ENCODE data around the gene CASP7. TPM values are rescaled to one million over a fixed set of nuclear protein-coding genes. Genes with fewer than 3 reads are reported as not detected.
A peak's percentile ranks its signal among the peaks of the same experiment; 100 is the strongest.

CASP7 gene
- total RNA-seq, 1 donor from 2014 or later = 16.3 TPM

GRCh38 chr10:113687037-113687436, 7.3 kb downstream of the CASP7 start:
- peaks cover 74% of the 10 kb centered on the region for H3K36me3 Mint-ChIP-seq (ENCODE audit: low read depth)
- H3K4me3 Mint-ChIP-seq = no peak overlapping the region
- peaks cover 46% of the 10 kb centered on the region for H3K9me3 Mint-ChIP-seq
- no peak overlapping the region for H3K27ac Mint-ChIP-seq
- peaks cover 44% of the 10 kb centered on the region for H3K4me1 Mint-ChIP-seq
- no peak for DNase-seq
- intact Hi-C loops (cut with micrococcal nuclease) = no loop called here
- no peaks in the 10 kb centered on the region for H3K27me3 Mint-ChIP-seq

- H3K9me3 Mint-ChIP-seq = peaks cover 46% of the 10 kb centered on the region
- intact Hi-C loops (cut with micrococcal nuclease) = loop anchor here (1.0 kb wide), 1 partner anchor 8 kb away; no protein-coding TSS in a partner anchor
- no peak for DNase-seq
- peak overlapping the region; percentile 52 for H3K27ac Mint-ChIP-seq
- peaks cover 80% of the 10 kb centered on the region for H3K36me3 Mint-ChIP-seq (ENCODE audit: low read depth)
- peaks cover 31% of the 10 kb centered on the region for H3K4me1 Mint-ChIP-seq
- no peaks in the 10 kb centered on the region for H3K27me3 Mint-ChIP-seq
- peak overlapping the region; percentile 66 for H3K4me3 Mint-ChIP-seq
These were observed 9.3 kb downstream of the CASP7 start for GRCh38 chr10:113689057-113689456.

GRCh38 chr10:113689574-113689973, 9.9 kb downstream of the CASP7 start:
- peak overlapping the region; percentile 52 for H3K27ac Mint-ChIP-seq
- H3K36me3 Mint-ChIP-seq (ENCODE audit: low read depth) = peaks cover 80% of the 10 kb centered on the region
- no peaks in the 10 kb centered on the region for H3K27me3 Mint-ChIP-seq
- peaks cover 28% of the 10 kb centered on the region for H3K4me1 Mint-ChIP-seq
- H3K4me3 Mint-ChIP-seq = peak overlapping the region; percentile 66
- H3K9me3 Mint-ChIP-seq = peaks cover 42% of the 10 kb centered on the region
- no peak for DNase-seq
- intact Hi-C loops (cut with micrococcal nuclease) = loop anchor here (1.0 kb wide), 1 partner anchor 8 kb away; no protein-coding TSS in a partner anchor

- Mint-ChIP-seq H3K27me3 (no peaks in the 10 kb centered on the region), H3K9me3 (peaks cover 42% of the 10 kb centered on the region)
These were observed 11.0 kb downstream of the CASP7 start for GRCh38 chr10:113690749-113691148.

GRCh38 chr10:113691381-113691780, 11.7 kb downstream of the CASP7 start:
- DNase-seq = no peak
- Mint-ChIP-seq H3K27ac (no peak overlapping the region), H3K4me3 (no peak overlapping the region), H3K36me3 (ENCODE audit: low read depth) (peaks cover 80% of the 10 kb centered on the region), H3K27me3 (no peaks in the 10 kb centered on the region), H3K4me1 (peaks cover 27% of the 10 kb centered on the region), H3K9me3 (peaks cover 37% of the 10 kb centered on the region)
- intact Hi-C loops (cut with micrococcal nuclease) = no loop called here

More at GRCh38 chr10:113690749-113691148, 11.0 kb downstream of the CASP7 start:
- H3K36me3 Mint-ChIP-seq (ENCODE audit: low read depth) = peaks cover 81% of the 10 kb centered on the region
- no peak for DNase-seq
- H3K4me1 Mint-ChIP-seq = peaks cover 27% of the 10 kb centered on the region
- H3K4me3 Mint-ChIP-seq = no peak overlapping the region
- intact Hi-C loops (cut with micrococcal nuclease) = no loop called here
- no peak overlapping the region for H3K27ac Mint-ChIP-seq

- Mint-ChIP-seq H3K9me3 (peaks cover 34% of the 10 kb centered on the region), H3K27ac (no peak overlapping the region), H3K27me3 (no peaks in the 10 kb centered on the region), H3K36me3 (ENCODE audit: low read depth) (peaks cover 84% of the 10 kb centered on the region), H3K4me3 (no peak overlapping the region), H3K4me1 (peaks cover 27% of the 10 kb centered on the region)
- intact Hi-C loops (cut with micrococcal nuclease) = no loop called here
- DNase-seq = no peak
These were observed 12.6 kb downstream of the CASP7 start for GRCh38 chr10:113692271-113692670.

GRCh38 chr10:113693348-113693747, 13.6 kb downstream of the CASP7 start:
- no peaks in the 10 kb centered on the region for H3K27me3 Mint-ChIP-seq
- intact Hi-C loops (cut with micrococcal nuclease) = no loop called here
- H3K4me1 Mint-ChIP-seq = peaks cover 21% of the 10 kb centered on the region
- no peak overlapping the region for H3K4me3 Mint-ChIP-seq
- H3K9me3 Mint-ChIP-seq = peaks cover 26% of the 10 kb centered on the region
- H3K36me3 Mint-ChIP-seq (ENCODE audit: low read depth) = peaks cover 80% of the 10 kb centered on the region
- no peak for DNase-seq
- H3K27ac Mint-ChIP-seq = no peak overlapping the region

- Mint-ChIP-seq H3K4me3 (no peak overlapping the region), H3K27ac (no peak overlapping the region), H3K9me3 (peaks cover 16% of the 10 kb centered on the region), H3K4me1 (peaks cover 3% of the 10 kb centered on the region), H3K36me3 (ENCODE audit: low read depth) (peaks cover 82% of the 10 kb centered on the region), H3K27me3 (no peaks in the 10 kb centered on the region)
- intact Hi-C loops (cut with micrococcal nuclease) = no loop called here
- no peak for DNase-seq
These were observed 16.0 kb downstream of the CASP7 start for GRCh38 chr10:113695691-113696090.

GRCh38 chr10:113697595-113697994, 17.9 kb downstream of the CASP7 start:
- H3K4me1 Mint-ChIP-seq = peaks cover 4% of the 10 kb centered on the region
- H3K9me3 Mint-ChIP-seq = peaks cover 16% of the 10 kb centered on the region
- no peak overlapping the region for H3K4me3 Mint-ChIP-seq
- intact Hi-C loops (cut with micrococcal nuclease) = no loop called here
- peaks cover 74% of the 10 kb centered on the region for H3K36me3 Mint-ChIP-seq (ENCODE audit: low read depth)
- H3K27me3 Mint-ChIP-seq = no peaks in the 10 kb centered on the region
- H3K27ac Mint-ChIP-seq = no peak overlapping the region
- DNase-seq = no peak

- H3K36me3 Mint-ChIP-seq (ENCODE audit: low read depth) = peaks cover 25% of the 10 kb centered on the region
- no peak overlapping the region for H3K4me3 Mint-ChIP-seq
These were observed 25.1 kb downstream of the CASP7 start for GRCh38 chr10:113704637-113705343.

GRCh38 chr10:113705344-113705652, 25.6 kb downstream of the CASP7 start:
- Mint-ChIP-seq H3K9me3 (no peaks in the 10 kb centered on the region), H3K27me3 (no peaks in the 10 kb centered on the region), H3K4me3 (no peak overlapping the region), H3K36me3 (ENCODE audit: low read depth) (peaks cover 26% of the 10 kb centered on the region), H3K27ac (no peak overlapping the region), H3K4me1 (peaks cover 28% of the 10 kb centered on the region)
- intact Hi-C loops (cut with micrococcal nuclease) = loop anchor here (5.0 kb wide), 1 partner anchor 397 kb away; no protein-coding TSS in a partner anchor
- DNase-seq = no peak

More at GRCh38 chr10:113704637-113705343, 25.1 kb downstream of the CASP7 start:
- no peaks in the 10 kb centered on the region for H3K27me3 Mint-ChIP-seq
- no peaks in the 10 kb centered on the region for H3K9me3 Mint-ChIP-seq
- H3K4me1 Mint-ChIP-seq = peaks cover 26% of the 10 kb centered on the region
- intact Hi-C loops (cut with micrococcal nuclease) = loop anchor here (5.0 kb wide), 1 partner anchor 398 kb away; no protein-coding TSS in a partner anchor
- DNase-seq = peak; percentile 74
- H3K27ac Mint-ChIP-seq = no peak overlapping the region

GRCh38 chr10:113706623-113707022, 26.9 kb downstream of the CASP7 start:
- H3K4me1 Mint-ChIP-seq = peaks cover 28% of the 10 kb centered on the region
- intact Hi-C loops (cut with micrococcal nuclease) = loop anchor here (2.0 to 5.0 kb wide), 2 partner anchors 28 to 396 kb away; partner anchors contain the start of gene CASP7
- H3K27ac Mint-ChIP-seq = no peak overlapping the region
- H3K36me3 Mint-ChIP-seq (ENCODE audit: low read depth) = peaks cover 20% of the 10 kb centered on the region
- no peak for DNase-seq
- no peaks in the 10 kb centered on the region for H3K27me3 Mint-ChIP-seq
- H3K4me3 Mint-ChIP-seq = no peak overlapping the region
- no peaks in the 10 kb centered on the region for H3K9me3 Mint-ChIP-seq

GRCh38 chr10:113708640-113709039, 28.9 kb downstream of the CASP7 start:
- Mint-ChIP-seq H3K9me3 (no peaks in the 10 kb centered on the region), H3K4me3 (no peak overlapping the region), H3K36me3 (ENCODE audit: low read depth) (peaks cover 20% of the 10 kb centered on the region), H3K4me1 (peaks cover 28% of the 10 kb centered on the region), H3K27me3 (no peaks in the 10 kb centered on the region), H3K27ac (no peak overlapping the region)
- intact Hi-C loops (cut with micrococcal nuclease) = loop anchor here (5.0 kb wide), 1 partner anchor 394 kb away; no protein-coding TSS in a partner anchor
- DNase-seq = no peak

- no peak overlapping the region for H3K4me3 Mint-ChIP-seq
- H3K4me1 Mint-ChIP-seq = peaks cover 28% of the 10 kb centered on the region
These were observed 29.6 kb downstream of the CASP7 start for GRCh38 chr10:113709221-113709838.

More at GRCh38 chr10:113709221-113709838, 29.6 kb downstream of the CASP7 start:
- H3K27me3 Mint-ChIP-seq = no peaks in the 10 kb centered on the region
- peak overlapping the region; percentile 50 for H3K27ac Mint-ChIP-seq
- intact Hi-C loops (cut with micrococcal nuclease) = loop anchor here (5.0 kb wide), 1 partner anchor 393 kb away; no protein-coding TSS in a partner anchor
- H3K36me3 Mint-ChIP-seq (ENCODE audit: low read depth) = peaks cover 24% of the 10 kb centered on the region
- DNase-seq = no peak
- H3K9me3 Mint-ChIP-seq = no peaks in the 10 kb centered on the region

Measured in activated CD4-positive, alpha-beta T cell treated with anti-CD3 and anti-CD28 coated beads, Interleukin-2, amount 10 ng/mL, durations not matched to agents 24 days and 14 days (primary cell).